H1 (cell line): Measurements from ENCODE around the gene FNDC10. TPM values are rescaled to one million over a fixed set of nuclear protein-coding genes. Genes with fewer than 3 reads are reported as not detected.
"Not testable (repeated sequence)": the region's sequence is repeated elsewhere in the genome, so short reads cannot be mapped to it uniquely, and the experiment has no call there.

ENCODE experiments used
- CTCF ChIA-PET: fragments of 300-600 bp; sonication (Branson Sonifier 250); formaldehyde crosslinking; loops from one replicate; lab custom pipeline; 2021; ENCODE audit not compliant: partially characterized antibody; lab: Charles Lee
- POLR2A ChIA-PET: fragments of 300-600 bp; sonication (Branson Sonifier 250); formaldehyde crosslinking; loops from one replicate; lab custom pipeline; 2021; ENCODE audit warnings: inconsistent platforms; ENCODE audit not compliant: partially characterized antibody; lab: Charles Lee
- DNase-seq, 2 experiments: peaks; one replicate each; pipeline versions ENCODE4 v3.0.0 to v3.0.0-alpha.2; 2010 to 2022; ENCODE audit warnings: low spot score in 2 of 2, low read depth in 1 of 2, mixed read lengths in 1 of 2
- FAIRE-seq: peaks from 2 replicates; lab custom pipeline; 2011; peaks lifted over from hg19 to GRCh38; lab: Jason Lieb, UNC
- H2AFZ ChIP-seq: 2 replicates; pipeline ENCODE4 v1.8.1; 2012; ENCODE audit warnings: low read length, inconsistent platforms
- H2AK5ac ChIP-seq: 2 replicates; pipeline ENCODE4 v1.6.1; 2013; ENCODE audit warnings: low read depth, low read length
- H2BK120ac ChIP-seq: replicated peaks from 2 replicates; pipeline ENCODE3; 2013; ENCODE audit warnings: low read depth, low read length, inconsistent platforms
- H2BK12ac ChIP-seq: 2 replicates; pipeline ENCODE4 v1.6.1; 2013; ENCODE audit warnings: low read depth, low read length
- H2BK15ac ChIP-seq: 2 replicates; pipeline ENCODE4 v1.6.1; 2013; ENCODE audit warnings: low read length
- H2BK20ac ChIP-seq: 2 replicates; pipeline ENCODE4 v1.6.1; 2013; ENCODE audit warnings: low read length
- H2BK5ac ChIP-seq: 2 replicates; pipeline ENCODE4 v1.6.1; 2013; ENCODE audit warnings: low read depth, low read length
- H3K14ac ChIP-seq: 2 replicates; pipeline ENCODE4 v1.6.1; 2013; ENCODE audit warnings: inconsistent platforms; ENCODE audit not compliant: insufficient read length
- H3K18ac ChIP-seq: 2 replicates; pipeline ENCODE4 v1.6.1; 2013; ENCODE audit warnings: low read length; ENCODE audit errors: extremely low read depth
- H3K23ac ChIP-seq: 2 replicates; pipeline ENCODE4 v1.6.1; 2013; ENCODE audit warnings: inconsistent platforms; ENCODE audit not compliant: insufficient read length
- H3K23me2 ChIP-seq: 2 replicates; pipeline ENCODE4 v1.6.1; 2013; ENCODE audit warnings: low read depth, low read length
- H3K27ac ChIP-seq: 2 replicates; pipeline ENCODE4 v1.6.1; 2011; ENCODE audit warnings: low read depth, low read length, inconsistent platforms
- H3K27me3 ChIP-seq, 4 experiments: replicated peaks in 1 of 4; 1 replicate in 1 of 4; 2 replicates in 3 of 4; pipeline versions ENCODE4 v1.6.1 to v1.8.1; 2011 to 2013; ENCODE audit warnings: low read length in 3 of 4, mild to moderate bottlenecking in 3 of 4, inconsistent platforms in 2 of 4, mixed read lengths in 2 of 4, moderate library complexity in 1 of 4; ENCODE audit not compliant: control insufficient read depth in 3 of 4, insufficient read depth in 3 of 4; ENCODE audit errors: extremely low read depth in 1 of 4
- H3K36me3 ChIP-seq, 4 experiments: 2 replicates each; pipeline versions ENCODE4 v1.6.1 to v1.8.1; 2011 to 2013; ENCODE audit warnings: mild to moderate bottlenecking in 4 of 4, low read length in 3 of 4, moderate library complexity in 2 of 4, control low read depth in 1 of 4, inconsistent platforms in 1 of 4; ENCODE audit not compliant: insufficient read depth in 4 of 4, control insufficient read depth in 2 of 4
- H3K4ac ChIP-seq: replicated peaks from 2 replicates; pipeline ENCODE3; 2013; ENCODE audit warnings: low read length, low read depth, mixed read lengths, inconsistent platforms; ENCODE audit not compliant: insufficient read length
- H3K4me1 ChIP-seq, 4 experiments: replicated peaks in 1 of 4; 1 replicate in 1 of 4; 2 replicates in 3 of 4; pipeline versions ENCODE4 v1.6.1 to v1.8.1; 2011 to 2013; ENCODE audit warnings: low read length in 3 of 4, inconsistent platforms in 2 of 4, mixed read lengths in 1 of 4; ENCODE audit not compliant: insufficient read depth in 4 of 4, control insufficient read depth in 3 of 4
- H3K4me2 ChIP-seq, 2 experiments: 2 replicates each; pipeline versions ENCODE4 v1.6.1 to v1.8.1; 2011 to 2013; ENCODE audit warnings: low read depth in 2 of 2, low read length in 2 of 2, control low read depth in 1 of 2, inconsistent platforms in 1 of 2, mild to moderate bottlenecking in 1 of 2; ENCODE audit not compliant: insufficient read depth in 1 of 2
- H3K4me3 ChIP-seq, 4 experiments: fragments of 200-600, 300-600 bp in 1 of 4; sonication (generic), shearing (Covaris generic), sonication (Bioruptor Twin) in 1 of 4; 2 replicates each; pipeline versions ENCODE4 v1.5.1 to v1.8.1; 2011 to 2016; ENCODE audit warnings: low read length in 4 of 4, low read depth in 3 of 4, control low read depth in 2 of 4, inconsistent platforms in 2 of 4, mild to moderate bottlenecking in 2 of 4, mixed read lengths in 1 of 4, moderate library complexity in 1 of 4; ENCODE audit not compliant: insufficient read depth in 2 of 4; ENCODE audit errors: extremely low read depth in 1 of 4
- H3K56ac ChIP-seq: replicated peaks from 2 replicates; pipeline ENCODE3; 2013; ENCODE audit warnings: low read depth, mild to moderate bottlenecking, mixed read lengths, low read length, inconsistent platforms; ENCODE audit not compliant: insufficient read length
- H3K79me1 ChIP-seq: 2 replicates; pipeline ENCODE4 v1.6.1; 2013; ENCODE audit warnings: low read depth, low read length, control low read depth
- H3K79me2 ChIP-seq, 2 experiments: 2 replicates each; pipeline versions ENCODE4 v1.6.1 to v1.8.1; 2012 to 2013; ENCODE audit warnings: low read length in 2 of 2, mild to moderate bottlenecking in 2 of 2, inconsistent platforms in 1 of 2; ENCODE audit not compliant: insufficient read depth in 2 of 2, control insufficient read depth in 1 of 2
- H3K9ac ChIP-seq, 4 experiments: replicated peaks in 1 of 4; 1 replicate in 1 of 4; 2 replicates in 3 of 4; pipeline versions ENCODE4 v1.6.1 to v1.8.1; 2011 to 2013; ENCODE audit warnings: low read depth in 3 of 4, low read length in 3 of 4, control low read depth in 2 of 4, mild to moderate bottlenecking in 2 of 4, moderate library complexity in 2 of 4, inconsistent platforms in 1 of 4; ENCODE audit errors: extremely low read depth in 1 of 4
- H3K9me3 ChIP-seq, 2 experiments: 2 replicates each; pipeline versions ENCODE4 v1.6.1 to v1.8.1; 2012 to 2013; ENCODE audit warnings: mild to moderate bottlenecking in 2 of 2, moderate library complexity in 2 of 2, control low read depth in 1 of 2, inconsistent platforms in 1 of 2, low read depth in 1 of 2, low read length in 1 of 2, mixed read lengths in 1 of 2; ENCODE audit not compliant: insufficient read depth in 2 of 2
- H4K20me1 ChIP-seq, 2 experiments: replicated peaks in 1 of 2; 2 replicates each; pipeline versions ENCODE3 to v1.8.1; 2011 to 2013; ENCODE audit warnings: inconsistent platforms in 2 of 2, low read length in 2 of 2, mild to moderate bottlenecking in 1 of 2; ENCODE audit not compliant: insufficient read depth in 2 of 2, control insufficient read depth in 1 of 2
- H4K5ac ChIP-seq: 2 replicates; pipeline ENCODE4 v1.6.1; 2013; ENCODE audit warnings: low read length, low read depth, mixed read lengths, inconsistent platforms; ENCODE audit not compliant: insufficient read length
- H4K8ac ChIP-seq: 2 replicates; pipeline ENCODE4 v1.8.0; 2013; ENCODE audit warnings: mild to moderate bottlenecking, moderate library complexity, low read length, inconsistent platforms; ENCODE audit not compliant: insufficient read depth; ENCODE audit errors: extremely low read depth
- H4K91ac ChIP-seq: replicated peaks from 2 replicates; pipeline ENCODE3; 2013; ENCODE audit warnings: low read length, mixed read lengths, inconsistent platforms; ENCODE audit not compliant: insufficient read length
- CBX8 ChIP-seq: fragments of 300-800, 300-1000 bp; sonication (generic); IDR thresholded peaks from 2 replicates; pipeline ENCODE4 v1.7.1; 2016; ENCODE audit warnings: low read depth, low read length, borderline replicate concordance
- FOSL1 ChIP-seq: IDR thresholded peaks from 2 replicates; pipeline ENCODE4 v1.6.1; 2011; ENCODE audit warnings: mild to moderate bottlenecking, low read depth, low read length, moderate library complexity; ENCODE audit not compliant: insufficient read depth
- RNF2 ChIP-seq: fragments of 200-900, 300-1000 bp; sonication (generic); IDR thresholded peaks from 2 replicates; pipeline ENCODE4 v1.7.1; 2016; ENCODE audit warnings: borderline replicate concordance, low read depth, mild to moderate bottlenecking, antibody characterized with exemption, low read length; ENCODE audit not compliant: poor library complexity, severe bottlenecking; ENCODE audit errors: missing control alignments
- WGBS, 2 experiments: shearing (Covaris generic) in 1 of 2; methylation state at CpG; one replicate each; pipeline versions ENCODE4 v1.1.6 to v1.1.7; 2013 to 2015; ENCODE audit warnings: low lambda C conversion rate in 2 of 2, mixed read lengths in 2 of 2, inconsistent platforms in 1 of 2, low coverage in 1 of 2, missing lambda C conversion rate in 1 of 2; ENCODE audit not compliant: insufficient replicate concordance in 2 of 2, insufficient coverage in 1 of 2, insufficient read length in 1 of 2; ENCODE audit errors: extremely low coverage in 1 of 2, missing lambda C conversion rate in 1 of 2; 5-methylcytosine and 5-hydroxymethylcytosine counted together
- polyA plus RNA-seq, 7 experiments: library from polyadenylated mRNA; depleted of rRNA in 3 of 7; stranded (reverse) in 5 of 7; unstranded in 2 of 7; fragments of >200 nt in 5 of 7; fragments of 200-250 nt in 2 of 7; gene quantifications; 1 replicate in 5 of 7; 2 replicates in 1 of 7; 4 replicates in 1 of 7; pipeline versions ENCODE4 v1.2.1 to v1.2.3, GENCODE V29; 2011 to 2013; ENCODE audit warnings: missing spikeins in 2 of 7, mixed read lengths in 2 of 7
- total RNA-seq: library from RNA; stranded (reverse); fragmentation: NEBNext Ultra II Directional; extraction: Animal tissue kit (Norgen Biotek cat#: 25700); gene quantifications from 2 replicates; pipeline ENCODE4 v1.2.1, GENCODE V29; 2021
- TF ChIP-seq, protein P1 (sequence below), 3 experiments: IDR thresholded peaks; 1 replicate in 2 of 3; 2 replicates in 1 of 3; pipeline versions ENCODE4 v1.5.1 to v1.6.1; 2011; ENCODE audit warnings: low read length in 3 of 3, mild to moderate bottlenecking in 3 of 3, inconsistent platforms in 2 of 3, low read depth in 1 of 3, moderate library complexity in 1 of 3; ENCODE audit not compliant: insufficient read depth in 1 of 3; ENCODE audit errors: control extremely low read depth in 1 of 3

FNDC10 gene
- total and polyA plus RNA-seq, 2 of the 8 experiments (the other 6 are each of a cell fraction or from before 2014, with no cell fraction given) = 19.0 to 21.8 TPM

DNA sequence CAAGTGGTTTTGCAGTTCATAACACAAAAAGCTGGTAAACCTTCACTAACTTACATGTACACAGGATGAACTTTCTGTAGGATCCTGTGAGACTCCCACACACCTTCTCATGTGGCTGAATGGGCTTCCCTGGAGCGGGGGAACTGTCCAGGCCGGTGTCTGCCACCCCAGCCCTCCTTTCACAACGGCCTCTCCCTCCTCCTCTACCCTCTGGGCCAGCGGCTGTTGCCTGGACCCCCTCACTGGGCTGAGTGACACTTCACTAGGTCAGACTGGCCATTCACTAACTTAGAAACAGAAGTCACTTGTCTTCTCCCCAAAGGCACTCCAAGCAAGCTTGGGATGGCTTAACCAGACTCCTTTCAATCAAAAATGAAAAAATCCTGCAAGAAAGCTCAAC, 41.3 kb downstream of the FNDC10 start (continued):
- TF ChIP-seq, protein P1, sequence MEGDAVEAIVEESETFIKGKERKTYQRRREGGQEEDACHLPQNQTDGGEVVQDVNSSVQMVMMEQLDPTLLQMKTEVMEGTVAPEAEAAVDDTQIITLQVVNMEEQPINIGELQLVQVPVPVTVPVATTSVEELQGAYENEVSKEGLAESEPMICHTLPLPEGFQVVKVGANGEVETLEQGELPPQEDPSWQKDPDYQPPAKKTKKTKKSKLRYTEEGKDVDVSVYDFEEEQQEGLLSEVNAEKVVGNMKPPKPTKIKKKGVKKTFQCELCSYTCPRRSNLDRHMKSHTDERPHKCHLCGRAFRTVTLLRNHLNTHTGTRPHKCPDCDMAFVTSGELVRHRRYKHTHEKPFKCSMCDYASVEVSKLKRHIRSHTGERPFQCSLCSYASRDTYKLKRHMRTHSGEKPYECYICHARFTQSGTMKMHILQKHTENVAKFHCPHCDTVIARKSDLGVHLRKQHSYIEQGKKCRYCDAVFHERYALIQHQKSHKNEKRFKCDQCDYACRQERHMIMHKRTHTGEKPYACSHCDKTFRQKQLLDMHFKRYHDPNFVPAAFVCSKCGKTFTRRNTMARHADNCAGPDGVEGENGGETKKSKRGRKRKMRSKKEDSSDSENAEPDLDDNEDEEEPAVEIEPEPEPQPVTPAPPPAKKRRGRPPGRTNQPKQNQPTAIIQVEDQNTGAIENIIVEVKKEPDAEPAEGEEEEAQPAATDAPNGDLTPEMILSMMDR (IDR thresholded peaks at IDR 0.05; ENCODE audit: control extremely low read depth in 1 of 3, insufficient read depth in 1 of 3, low read depth in 1 of 3, low read length in 3 of 3) = no peak
- TF ChIP-seq FOSL1 (no peak), RNF2 (no peak), CBX8 (no peak)
- TF ChIP-seq, all 59 proteins: peak for 0

DNA sequence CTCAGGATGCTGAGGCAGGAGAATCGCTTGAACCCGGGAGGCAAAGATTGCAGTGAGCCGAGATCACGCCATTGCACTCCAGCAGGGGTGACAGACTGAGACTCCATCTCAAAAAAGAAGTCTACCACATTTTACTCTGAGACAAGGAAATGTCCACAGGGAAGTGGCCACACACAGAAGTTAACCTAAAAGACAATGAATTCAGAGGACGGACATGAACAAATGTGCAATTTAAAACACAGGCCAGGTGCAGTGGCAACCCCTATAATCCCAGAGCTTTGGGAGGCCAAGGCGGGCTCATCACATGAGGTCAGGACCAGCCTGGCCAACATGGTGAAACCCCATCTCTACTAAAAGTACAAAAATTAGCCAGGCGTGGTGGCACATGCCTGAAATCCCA, 42.2 kb downstream of the FNDC10 start:
- H4K20me1 ChIP-seq = peaks cover 4 to 24% of the 10 kb centered on the region in 2 experiments
- CTCF ChIA-PET = interaction anchor here (0.8 to 1.8 kb wide), 4 partner anchors 11 to 62 kb away, joined by 3 to 6 read pairs (median 4); no protein-coding TSS in a partner anchor

More for the DNA sequence above, 42.2 kb downstream of the FNDC10 start:
- H2BK15ac ChIP-seq, H3K27me3 ChIP-seq, H3K18ac ChIP-seq, H3K27ac ChIP-seq, H2BK120ac ChIP-seq, H3K79me1 ChIP-seq, DNase-seq, H4K8ac ChIP-seq, H3K9me3 ChIP-seq, FAIRE-seq, H2AK5ac ChIP-seq, H2BK5ac ChIP-seq, H3K4me3 ChIP-seq, H3K23me2 ChIP-seq, H3K4me2 ChIP-seq, H4K5ac ChIP-seq, H3K4me1 ChIP-seq, H3K9ac ChIP-seq, H3K14ac ChIP-seq, H2BK12ac ChIP-seq, H4K91ac ChIP-seq, H3K23ac ChIP-seq, H3K56ac ChIP-seq, H2AFZ ChIP-seq, H3K4ac ChIP-seq, H2BK20ac ChIP-seq: not testable (repeated sequence)
- WGBS, 2 experiments = 95% methylated on average over 7 of the region's 7 CpGs; no CpG with 5 or more reads in 1 of the 2 experiments
- POLR2A ChIA-PET = interaction anchor here (0.9 to 23.0 kb wide), 6 partner anchors 6 to 62 kb away, joined by 3 to 367 read pairs (median 7); partner anchors contain the start of gene MIB2
- Histone ChIP-seq H3K79me2 (peaks cover 0 to 14% of the 10 kb centered on the region in 2 experiments; a peak in 1 of 4 replicates), H3K36me3 (peaks cover under 1 to 19% (median 8%) of the 10 kb centered on the region in 4 experiments; a peak in 7 of 8 replicates)
